Astrocyte of the hippocampus (primary cell): ENCODE data around the gene TUBGCP5.
"Not testable (repeated sequence)": the region's sequence is repeated elsewhere in the genome, so short reads cannot be mapped to it uniquely, and the experiment has no call there.

ENCODE experiments used
- DNase-seq: peaks from one replicate; pipeline ENCODE4 v3.0.0; 2011; ENCODE audit warnings: low read depth, low spot score

The TUBGCP5 gene

DNA sequence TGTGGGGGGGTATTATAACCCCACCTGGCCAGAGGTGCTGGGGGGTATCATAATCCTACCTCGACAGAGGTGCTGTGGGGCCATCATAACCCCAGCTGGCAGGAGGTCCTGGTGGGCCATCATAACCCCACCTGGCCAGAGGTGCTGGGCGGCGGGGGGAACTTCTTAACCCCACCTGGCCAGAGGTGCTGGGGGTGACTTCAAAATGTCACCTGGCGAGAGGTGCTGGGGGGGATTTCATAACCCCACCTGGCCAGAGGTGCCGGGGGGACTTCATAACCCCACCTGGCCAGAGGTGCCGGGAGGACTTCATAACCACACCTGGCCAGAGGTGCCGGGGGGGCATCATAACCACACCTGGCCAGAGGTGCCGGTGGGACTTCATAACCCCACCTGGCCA is 2.4 kb upstream of the TUBGCP5 start:
- DNase-seq = not testable (repeated sequence)

DNA sequence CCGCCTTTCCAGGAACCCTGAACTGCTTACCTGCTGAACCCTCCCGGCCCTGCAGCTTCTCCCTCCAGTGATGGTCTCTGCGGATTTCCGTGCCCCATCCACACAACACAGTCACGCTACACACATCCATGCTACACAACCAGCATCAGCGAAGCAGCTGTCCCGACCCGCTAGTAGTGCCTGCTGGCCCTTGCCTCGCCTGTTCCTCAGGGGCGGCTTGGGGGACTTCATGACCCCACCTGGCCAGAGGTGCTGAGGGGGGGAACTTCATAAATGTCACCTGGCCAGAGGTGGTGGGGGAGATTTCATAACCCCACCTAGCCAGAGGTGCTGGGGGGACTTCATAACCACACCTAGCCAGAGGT is 530 bp upstream of the TUBGCP5 start:
- DNase-seq = no peak

DNA sequence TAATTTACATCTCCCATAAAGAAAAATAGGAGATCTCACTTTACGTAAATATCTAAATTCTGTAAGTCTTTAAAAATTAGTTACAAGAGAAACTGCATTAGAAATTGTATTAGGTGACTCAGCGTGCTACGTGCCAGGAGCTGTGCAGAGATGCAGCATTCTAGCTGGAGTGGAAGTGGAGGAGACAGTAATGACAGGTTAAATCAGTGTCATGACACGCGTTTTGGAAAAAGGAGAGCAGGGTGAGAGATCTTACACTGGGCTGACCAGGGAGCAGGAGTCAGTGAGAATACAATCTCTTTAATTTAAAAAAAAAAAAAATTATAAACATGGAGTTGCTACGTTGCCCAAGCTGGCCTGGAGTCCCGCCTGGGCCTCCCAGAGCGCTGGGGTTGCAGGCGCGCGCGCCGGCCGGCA is 635 bp downstream of the TUBGCP5 start:
- no peak for DNase-seq

DNA sequence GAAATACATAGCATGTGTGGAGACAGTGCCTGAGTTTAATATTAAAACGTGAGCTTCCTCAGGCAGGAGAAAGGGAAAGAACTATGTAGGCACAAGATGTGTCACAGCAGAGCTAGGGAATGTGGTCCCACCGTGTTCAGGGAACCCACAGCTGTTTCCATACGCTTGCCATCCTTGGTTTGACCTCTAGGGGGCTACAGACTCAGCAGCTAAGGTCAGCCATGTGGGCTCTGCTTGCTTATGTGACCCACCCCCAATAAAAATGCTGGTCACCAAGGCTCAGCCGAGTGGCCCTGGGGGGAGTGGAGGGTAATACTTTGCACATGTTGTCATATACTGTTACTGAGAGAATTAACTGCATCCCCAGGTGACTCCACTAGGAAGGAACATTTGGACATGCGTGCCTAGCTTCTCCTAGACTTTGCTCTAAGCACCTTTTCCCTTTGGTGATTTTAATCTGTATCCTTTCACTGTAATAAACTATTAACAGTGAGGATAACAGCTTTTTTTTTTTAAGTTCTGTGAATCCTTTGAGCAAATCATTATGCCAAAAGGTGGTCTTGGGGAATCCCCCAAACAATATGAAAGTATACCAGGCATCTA is 3.3 kb downstream of the TUBGCP5 start:
- DNase-seq = peak; percentile 56

DNA sequence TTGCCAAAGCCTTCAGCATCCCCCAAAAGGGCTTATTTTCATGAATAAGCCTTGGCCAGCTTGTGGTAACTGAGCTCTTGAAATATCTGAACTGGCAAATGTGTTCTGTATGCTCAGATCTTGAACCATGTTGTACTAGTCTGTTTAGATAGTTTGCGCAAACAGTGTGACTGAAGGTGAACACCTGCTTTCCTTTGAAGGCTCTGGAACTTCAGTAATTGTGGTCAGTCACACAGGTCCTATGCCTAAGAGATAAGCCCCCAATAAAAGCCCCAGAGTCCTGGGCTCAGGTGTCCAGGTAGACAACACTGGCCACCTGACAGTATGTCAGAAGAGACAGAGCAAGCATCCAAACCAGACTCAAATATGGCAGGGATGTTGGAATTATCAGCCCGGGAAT is 5.4 kb downstream of the TUBGCP5 start:
- no peak for DNase-seq

DNA sequence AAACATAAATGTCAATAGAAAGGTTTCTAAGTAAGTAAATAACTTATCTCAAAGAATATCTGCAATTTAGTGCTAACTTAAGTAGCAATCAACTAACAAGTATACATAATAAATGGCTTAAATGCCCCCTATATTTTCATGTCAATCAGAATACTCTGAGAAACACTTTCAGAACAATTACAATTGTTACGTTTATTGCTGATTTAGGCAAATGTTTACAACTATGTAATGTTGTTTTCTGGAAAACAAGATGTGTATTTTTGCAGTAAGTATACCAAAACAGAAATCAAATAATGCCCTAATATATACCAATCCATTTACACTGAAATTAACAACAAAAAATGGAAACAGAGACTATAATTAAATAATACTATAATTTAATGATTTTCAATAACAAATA is 13.2 kb downstream of the TUBGCP5 start:
- DNase-seq = no peak

DNA sequence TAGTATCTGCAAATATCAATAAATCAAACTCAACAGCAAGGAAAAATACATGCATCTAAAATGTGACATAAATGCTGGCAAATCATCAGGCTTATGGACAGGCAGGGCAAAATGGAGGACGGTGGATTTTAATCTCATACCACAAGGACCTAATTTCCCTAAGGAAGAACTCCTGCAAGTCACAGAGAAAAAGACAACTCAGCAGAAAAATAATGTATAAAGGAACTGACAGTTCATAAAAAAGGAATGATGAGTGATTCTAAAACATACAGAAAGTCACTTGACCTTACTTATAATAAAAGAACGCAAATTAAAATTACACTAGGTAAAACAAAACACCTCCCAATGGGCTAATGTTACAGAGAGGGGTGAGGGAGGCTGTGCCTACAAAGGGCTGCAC is 17.2 kb downstream of the TUBGCP5 start:
- no peak for DNase-seq

DNA sequence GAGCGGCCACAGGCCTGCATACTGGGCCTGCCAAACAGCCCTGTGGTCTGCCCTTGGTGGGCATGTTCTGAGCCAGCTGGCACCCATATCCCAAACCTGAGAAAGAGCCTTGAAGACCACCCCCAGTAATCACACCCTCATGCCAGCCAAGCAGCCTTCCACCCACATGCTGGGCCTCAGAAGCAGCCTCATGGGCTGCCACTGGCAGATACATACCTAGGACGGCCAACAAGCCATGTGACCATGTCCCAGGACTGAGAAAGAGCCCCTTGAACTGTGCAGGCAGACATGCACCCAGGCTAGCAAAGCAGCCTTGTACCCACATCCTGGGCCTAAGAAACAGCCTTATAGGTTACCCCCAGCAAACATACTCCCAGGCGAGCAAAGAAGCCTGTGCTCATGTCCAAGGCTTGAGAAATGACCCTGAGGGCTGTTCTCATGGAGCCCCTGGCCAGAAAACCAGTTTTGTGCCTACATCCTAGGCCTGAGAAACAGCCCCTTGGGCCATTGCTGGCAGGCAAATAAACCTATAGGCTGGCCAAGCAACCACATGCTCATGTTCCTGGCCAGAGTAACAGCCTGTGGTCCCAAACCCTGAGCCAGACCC is 24.9 kb downstream of the TUBGCP5 start:
- DNase-seq = no peak

DNA sequence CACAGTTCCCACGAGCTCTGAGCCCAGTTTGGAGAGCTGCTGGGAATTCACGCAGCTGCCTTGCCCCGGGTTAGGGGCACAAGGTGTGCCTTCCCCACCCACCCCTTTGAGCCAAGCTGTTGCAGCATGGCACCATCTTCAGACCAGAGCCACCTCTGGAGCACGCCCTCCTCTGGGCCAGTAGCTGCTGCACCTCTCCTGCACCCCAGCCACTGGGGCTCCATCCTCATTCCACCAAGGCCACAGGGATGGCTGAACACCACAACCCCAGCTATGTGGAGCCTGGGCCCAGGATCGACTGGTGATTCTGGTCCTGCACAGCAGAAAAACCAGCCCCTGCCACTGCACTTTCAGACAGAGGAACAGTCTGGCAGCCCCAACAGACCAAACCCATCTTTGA is 25.7 kb downstream of the TUBGCP5 start:
- DNase-seq = no peak

DNA sequence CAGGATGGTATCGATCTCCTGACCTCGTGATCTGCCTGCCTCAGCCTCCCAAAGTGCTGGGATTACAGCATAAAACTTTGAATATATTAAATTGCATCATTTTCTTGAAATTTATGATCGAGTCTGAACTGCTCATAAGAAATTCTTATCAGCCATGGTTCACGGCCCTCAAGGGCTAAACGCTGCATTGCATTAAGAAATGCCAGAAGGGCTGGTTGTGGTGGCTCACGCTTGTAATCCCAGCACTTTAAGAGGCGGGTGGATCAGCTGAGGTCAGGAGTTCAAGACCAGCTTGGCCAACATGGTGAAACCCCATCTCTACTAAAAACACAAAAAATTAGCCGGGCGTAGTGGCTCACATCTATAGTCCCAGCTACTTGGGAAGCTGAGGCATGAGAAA is 26.8 kb downstream of the TUBGCP5 start:
- DNase-seq = not testable (repeated sequence)

DNA sequence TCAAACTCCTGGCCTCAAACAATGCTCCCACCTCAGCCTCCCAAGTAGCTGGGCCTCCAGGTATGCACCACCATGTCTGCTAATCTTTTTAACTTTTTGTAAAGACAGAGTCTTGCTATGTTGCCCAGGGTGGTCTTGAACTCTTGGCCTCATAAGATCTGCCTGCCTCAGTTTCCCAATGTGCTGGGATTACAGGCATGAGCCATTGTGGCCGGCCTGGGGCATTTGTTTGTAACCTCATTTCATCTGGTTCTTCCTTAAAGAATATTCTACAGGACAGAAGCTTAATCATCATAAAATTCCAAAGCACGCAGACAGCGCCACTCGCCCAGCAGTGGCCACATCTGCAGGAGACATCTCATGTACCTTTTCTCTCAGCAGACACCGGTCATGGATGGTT is 35.6 kb downstream of the TUBGCP5 start:
- DNase-seq = no peak

DNA sequence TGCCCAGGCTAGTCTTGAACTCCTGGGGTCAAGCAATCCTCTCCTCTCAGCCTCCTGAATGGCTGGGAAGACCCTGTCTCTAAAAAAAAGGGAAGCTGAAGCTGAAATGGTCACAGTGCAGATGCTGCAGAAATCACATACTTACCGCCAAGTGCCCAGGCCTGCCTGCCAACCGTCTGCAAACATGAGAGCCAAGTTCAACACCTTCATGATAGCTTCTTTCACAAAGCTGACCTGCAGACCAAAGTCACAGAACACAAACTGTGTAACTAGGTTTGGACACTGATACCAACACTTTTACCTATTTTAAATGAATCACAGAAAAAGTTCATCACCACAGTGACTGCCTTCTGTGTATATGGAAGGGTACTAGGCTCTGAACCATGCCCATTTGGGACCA is 36.4 kb downstream of the TUBGCP5 start:
- no peak for DNase-seq

DNA sequence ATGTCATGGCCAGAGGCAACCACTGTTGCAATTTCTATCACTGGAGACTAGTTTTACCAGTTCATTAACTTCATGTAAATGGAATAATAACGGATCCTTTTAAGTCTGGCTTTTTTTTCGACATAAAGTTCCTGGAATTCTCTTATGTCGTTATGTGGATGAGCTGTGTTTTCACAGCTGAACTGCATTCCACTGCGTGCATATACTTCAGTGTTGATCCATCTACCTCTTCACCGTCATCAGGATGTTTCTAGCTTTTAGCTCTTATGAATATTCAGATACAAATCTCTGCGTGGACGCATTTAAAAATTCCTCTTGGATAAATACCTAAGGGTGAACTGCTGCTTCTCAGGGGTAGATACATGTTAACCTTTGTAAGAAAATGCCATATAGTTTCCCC is 43.6 kb downstream of the TUBGCP5 start:
- DNase-seq = no peak

DNA sequence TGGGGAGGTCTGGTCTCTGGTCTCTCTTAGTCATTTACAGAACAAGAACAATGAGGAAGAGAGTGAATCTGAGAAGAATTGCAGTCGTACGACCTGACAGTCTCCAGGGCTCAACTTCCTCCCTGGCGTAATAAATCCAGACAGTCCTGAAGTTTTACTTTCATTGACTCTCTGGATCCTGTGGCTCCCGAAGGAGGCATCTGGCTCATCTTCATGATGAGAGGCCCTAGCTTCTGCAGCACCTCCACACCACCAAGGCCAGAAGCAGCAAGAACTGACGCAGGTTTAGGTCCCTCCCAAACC is 47.4 kb downstream of the TUBGCP5 start:
- DNase-seq = no peak

DNA sequence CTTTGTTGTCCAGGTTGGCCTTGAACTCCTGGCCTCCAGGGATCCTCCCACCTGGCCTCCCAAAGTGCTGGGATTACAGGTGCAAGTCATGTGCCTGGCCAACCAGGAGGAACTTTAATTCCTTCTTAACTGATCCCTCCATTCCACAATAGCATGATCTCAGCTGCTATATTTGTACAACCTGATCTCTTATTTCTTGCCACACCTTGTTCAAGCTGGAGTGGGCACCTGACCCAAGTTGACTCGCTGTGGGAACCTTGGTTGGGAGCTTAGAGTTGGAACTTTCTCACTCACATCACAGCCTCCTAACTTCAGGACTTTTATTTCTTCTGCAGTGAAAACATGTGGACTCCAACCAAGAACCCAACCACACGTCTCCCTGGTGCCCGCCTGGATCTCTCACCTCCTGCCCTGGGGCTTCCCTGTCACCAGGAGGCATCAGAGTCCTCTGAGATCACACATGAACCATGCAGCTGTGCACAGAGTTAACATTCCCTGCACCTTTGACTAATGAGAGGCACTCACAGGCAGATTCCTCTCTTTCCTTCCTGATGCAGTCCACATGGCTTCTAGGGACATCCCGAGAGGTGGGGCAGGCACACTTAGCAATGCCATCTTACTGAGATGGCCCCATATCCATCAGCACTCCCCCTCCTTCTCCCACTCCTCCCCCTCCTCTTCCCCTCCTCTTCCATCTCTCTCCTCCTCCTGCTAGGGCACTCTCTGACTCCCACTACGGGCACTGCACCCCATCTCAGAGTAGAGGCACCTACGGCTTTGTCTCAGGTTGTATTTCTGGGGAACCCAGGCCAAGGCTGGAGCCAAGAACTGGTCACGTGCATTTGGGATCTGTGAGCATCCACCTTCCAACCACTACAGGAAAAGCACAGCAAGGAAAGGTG is 49.5 kb downstream of the TUBGCP5 start:
- no peak for DNase-seq

DNA sequence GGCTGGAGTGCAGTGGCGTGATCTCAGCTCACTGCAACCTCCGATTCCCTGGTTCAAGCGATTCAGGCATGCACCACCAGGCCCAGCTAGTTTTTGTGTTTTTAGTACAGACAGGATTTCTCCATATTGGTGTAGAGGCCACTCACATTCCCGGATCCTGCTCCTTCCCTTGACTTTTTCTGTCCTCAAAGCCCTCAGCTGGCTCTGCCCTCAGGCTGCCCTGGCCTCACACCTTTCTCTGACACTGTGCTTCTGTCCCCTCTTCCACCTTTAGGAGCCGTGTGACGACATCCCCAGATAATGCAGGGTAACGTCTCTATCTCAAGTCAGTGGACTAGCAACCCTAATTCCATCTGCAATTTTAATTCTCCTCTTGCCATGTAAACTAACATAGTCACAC is 50.6 kb downstream of the TUBGCP5 start:
- no peak for DNase-seq

DNA sequence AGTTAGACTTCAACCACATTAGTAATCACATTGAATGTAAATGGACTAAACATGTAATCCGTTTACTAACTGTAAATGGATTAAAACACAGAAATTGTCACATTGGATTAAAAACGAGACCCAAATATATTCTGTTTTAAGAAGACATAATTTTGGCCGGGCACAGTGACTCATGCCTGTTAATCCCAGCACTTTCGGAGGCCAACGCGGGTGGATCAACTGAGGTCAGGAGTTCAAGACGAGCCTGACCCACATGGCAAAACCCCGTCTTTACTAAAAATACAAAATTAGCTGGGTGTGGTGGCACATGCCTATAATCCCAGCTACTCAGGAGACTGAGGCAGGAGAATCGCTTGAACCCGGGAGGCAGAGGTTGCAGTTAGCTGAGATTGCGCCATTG is 57.4 kb downstream of the TUBGCP5 start:
- DNase-seq = not testable (repeated sequence)

DNA sequence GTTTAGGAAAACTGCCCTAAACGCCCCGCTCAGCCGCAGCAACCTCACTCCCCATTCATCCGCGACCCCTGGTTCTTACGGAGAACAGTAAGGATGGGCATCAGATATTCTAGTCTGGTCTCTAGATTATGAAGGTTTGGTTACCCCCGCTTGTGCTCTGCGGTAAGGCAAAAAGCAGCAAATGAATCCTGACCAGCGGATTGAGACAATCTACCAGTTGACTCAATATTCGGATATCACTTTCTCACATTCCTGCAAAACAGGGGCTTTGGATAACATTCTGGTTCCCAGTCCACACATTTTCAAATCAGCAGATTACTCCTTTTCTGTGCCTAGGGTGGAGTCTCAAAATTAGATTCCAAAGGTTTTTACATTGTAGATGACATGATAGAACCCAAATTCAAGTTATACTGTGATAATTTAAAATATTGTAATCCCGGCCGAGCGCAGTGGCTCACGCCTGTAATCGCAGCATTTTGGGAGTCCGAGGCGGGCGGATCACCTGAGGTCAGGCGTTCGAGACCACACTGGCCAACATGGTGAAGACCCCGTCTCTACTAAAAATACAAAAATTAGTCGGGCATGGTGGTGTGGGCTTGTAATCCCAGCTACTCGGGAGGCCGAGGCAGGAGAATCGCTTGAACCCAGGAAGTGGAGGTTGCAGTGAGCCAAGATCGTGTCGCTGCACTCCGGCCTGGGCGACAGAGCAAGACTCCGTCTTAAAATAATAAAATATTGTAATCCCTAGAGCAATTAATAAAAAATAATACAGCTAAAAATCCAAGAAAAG is 58.1 kb downstream of the TUBGCP5 start:
- DNase-seq = no peak

DNA sequence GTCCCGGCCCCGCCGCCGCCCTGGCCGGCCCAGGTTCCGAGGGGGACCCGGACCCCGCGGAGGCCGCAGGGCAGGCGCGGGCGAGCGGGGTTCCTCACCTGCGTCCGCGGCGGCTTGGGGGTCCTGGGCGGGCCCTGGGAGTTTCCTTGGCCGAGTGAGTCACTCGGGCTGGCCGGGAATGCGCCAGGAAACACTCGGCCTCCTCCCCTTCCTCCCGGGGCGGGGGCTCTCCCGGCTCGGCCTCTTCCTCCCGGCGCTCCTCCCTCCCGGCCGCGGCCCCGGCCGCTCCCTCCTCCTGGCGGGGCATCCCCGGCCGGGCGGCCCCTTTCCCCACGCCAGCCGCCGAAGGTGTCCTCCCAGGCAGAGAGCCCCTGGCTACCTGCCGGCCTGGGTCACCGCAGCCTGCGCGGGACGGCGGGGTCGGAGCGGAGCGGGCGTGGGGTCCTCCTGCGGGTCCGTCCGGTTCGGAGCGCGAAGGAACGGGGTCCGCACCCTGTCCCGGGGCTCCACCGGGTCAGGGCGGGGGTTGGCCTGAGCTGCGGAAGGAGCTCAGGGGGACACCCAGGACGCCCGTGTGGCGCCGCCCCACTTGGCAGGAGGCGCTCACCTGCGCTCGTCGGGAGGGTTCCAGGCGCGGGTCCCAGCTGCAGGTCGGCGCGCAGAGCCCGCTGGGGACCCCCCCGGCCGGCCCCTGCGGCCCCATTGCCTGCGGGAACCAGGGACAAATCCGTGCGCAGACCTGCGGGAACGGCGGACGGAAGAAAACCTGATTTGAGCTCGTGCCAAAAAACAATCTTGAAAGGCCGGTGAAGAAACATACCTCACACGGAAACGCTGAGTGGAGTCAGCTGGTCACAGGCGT is 58.9 kb downstream of the TUBGCP5 start, which contains the start of gene CYFIP1:
CYFIP1 (minus strand) TSS at position 180 of the 862 bp plus-strand sequence. CDS start 33,083 bp downstream, outside the sequence.
- peak; percentile 96 for DNase-seq

DNA sequence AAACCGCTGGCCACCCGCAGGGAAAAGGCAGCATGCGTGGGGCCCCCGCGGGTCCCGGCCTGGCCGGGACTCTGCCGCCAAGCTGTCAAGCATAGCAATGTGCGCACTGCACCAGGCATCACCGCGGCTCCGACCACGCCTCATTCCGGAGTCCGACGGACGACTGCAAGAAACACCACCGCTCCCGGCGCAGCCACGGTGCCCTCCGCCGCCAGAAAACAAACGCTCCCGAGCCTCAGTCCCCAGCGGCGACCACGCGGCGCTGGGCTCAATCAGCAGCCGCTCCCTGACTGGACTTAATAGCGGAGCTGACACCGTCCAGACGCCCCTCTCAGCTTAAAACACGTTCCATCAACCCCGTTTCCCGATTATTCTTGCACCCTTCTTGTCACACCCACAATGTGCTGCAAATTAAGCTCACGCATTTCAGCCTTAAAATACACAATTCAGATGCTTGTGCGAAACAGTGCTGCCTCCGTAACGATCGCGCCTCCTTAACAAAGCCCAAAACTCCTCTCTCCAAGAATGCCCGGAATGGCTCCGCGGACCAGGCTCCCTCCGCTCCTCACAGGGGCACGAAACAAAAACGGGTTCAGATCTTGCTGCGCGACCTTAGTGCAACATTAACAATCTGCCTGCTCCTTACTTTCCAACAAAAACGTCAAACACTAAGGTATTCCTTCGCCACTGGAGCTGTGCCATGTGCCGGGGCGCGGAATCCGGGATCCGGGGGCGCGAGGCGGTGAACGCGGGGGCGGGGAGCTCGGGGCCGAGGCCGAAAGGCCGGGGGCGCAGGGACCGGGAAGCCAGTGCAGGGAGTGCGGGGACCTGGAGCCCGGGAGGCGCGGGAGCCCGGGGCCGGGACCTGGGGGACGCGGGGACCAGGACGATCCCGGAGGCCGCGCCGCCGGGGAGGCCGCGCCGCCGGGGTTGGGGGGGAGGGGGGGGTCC is 59.9 kb downstream of the TUBGCP5 start:
- peak; percentile 75 for DNase-seq
